ENCODE results near the gene PLD1.

Gene PLD1

DNA sequence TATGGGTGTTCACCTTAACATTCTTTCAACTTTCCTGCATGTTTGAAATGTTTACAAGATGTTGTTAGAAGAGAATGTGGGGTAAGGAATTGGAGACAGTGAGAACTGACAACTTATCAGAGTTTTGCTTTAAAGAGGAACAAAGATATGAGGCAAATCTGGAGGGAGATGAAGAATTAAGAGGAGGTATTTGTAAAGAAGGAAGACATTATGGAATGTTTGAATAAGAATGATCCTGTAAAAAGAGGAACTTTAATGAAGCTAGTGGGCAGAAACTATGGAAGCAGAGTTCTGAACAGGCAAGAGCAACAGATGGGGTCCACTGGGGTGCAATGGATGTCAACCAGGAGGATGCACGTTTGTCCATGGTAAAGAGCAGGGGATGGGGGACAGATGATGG is 27.7 kb downstream of the PLD1 start:
- TF ChIP-seq, protein P1, sequence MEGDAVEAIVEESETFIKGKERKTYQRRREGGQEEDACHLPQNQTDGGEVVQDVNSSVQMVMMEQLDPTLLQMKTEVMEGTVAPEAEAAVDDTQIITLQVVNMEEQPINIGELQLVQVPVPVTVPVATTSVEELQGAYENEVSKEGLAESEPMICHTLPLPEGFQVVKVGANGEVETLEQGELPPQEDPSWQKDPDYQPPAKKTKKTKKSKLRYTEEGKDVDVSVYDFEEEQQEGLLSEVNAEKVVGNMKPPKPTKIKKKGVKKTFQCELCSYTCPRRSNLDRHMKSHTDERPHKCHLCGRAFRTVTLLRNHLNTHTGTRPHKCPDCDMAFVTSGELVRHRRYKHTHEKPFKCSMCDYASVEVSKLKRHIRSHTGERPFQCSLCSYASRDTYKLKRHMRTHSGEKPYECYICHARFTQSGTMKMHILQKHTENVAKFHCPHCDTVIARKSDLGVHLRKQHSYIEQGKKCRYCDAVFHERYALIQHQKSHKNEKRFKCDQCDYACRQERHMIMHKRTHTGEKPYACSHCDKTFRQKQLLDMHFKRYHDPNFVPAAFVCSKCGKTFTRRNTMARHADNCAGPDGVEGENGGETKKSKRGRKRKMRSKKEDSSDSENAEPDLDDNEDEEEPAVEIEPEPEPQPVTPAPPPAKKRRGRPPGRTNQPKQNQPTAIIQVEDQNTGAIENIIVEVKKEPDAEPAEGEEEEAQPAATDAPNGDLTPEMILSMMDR (conservative IDR thresholded peaks at IDR 0.05; ENCODE audit: low read depth), result no peak
- CTCF ChIA-PET, result no interaction called here
- no peak overlapping the region for H3K27ac ChIP-seq
- no peak for DNase-seq (ENCODE audit: low spot score)
- POLR2A ChIA-PET (ENCODE audit: low non-redundant PET), result no interaction called here

DNA sequence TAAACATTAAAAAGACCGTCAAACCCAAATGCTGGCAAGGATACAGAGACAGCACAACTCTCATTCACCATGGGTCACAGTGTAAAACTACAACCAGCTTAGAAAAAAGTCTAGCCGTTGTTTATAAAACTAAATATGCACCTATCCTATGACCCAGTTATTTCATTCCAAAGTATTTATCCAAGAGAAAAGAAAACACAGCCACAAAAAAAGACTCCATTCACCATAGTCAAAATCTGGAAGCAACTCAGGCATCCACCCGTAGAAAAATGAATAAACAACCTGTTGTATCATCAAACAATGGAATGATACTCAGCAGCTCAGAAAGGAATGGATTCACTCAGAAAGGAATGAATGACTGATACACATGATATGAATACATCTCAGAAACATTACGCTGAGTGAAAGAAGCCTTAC is 28.6 kb downstream of the PLD1 start:
- H3K27ac ChIP-seq, result no peak overlapping the region
- DNase-seq (ENCODE audit: low spot score), result no peak
- POLR2A ChIA-PET (ENCODE audit: low non-redundant PET), result no interaction called here
- CTCF ChIA-PET, result no interaction called here
- TF ChIP-seq, protein P1 (conservative IDR thresholded peaks at IDR 0.05; ENCODE audit: low read depth), result no peak

DNA sequence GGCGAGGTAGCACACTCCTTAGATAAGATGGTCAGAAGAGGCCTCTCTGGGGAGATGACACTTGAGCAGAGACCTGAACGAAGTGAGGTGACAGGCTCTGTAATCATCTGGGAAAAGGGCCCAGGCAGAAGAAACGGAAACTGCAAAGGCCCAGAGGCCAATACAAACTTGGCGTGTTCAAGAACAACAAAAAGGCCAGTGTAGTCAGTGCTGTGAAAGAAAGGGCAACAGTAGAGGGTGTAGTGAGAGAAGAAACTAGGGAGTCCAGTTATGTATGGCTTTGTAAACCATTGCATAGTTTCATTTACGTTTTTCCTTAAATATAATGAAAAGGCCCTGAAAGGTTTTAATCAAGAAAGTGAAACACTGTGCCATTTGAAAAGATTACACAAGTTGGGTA is 31.8 kb downstream of the PLD1 start:
- DNase-seq (ENCODE audit: low spot score), result no peak
- TF ChIP-seq, protein P1 (conservative IDR thresholded peaks at IDR 0.05; ENCODE audit: low read depth), result no peak
- ChIA-PET CTCF (no interaction called here), POLR2A (ENCODE audit: low non-redundant PET) (no interaction called here)
- H3K27ac ChIP-seq, result no peak overlapping the region

- TF ChIP-seq, protein P1 (conservative IDR thresholded peaks at IDR 0.05; ENCODE audit: low read depth), result no peak
- no peak for DNase-seq (ENCODE audit: low spot score)
- H3K27ac ChIP-seq, result no peak overlapping the region
- ChIA-PET POLR2A (ENCODE audit: low non-redundant PET) (no interaction called here), CTCF (interaction anchor here (0.6 to 0.8 kb wide), 2 partner anchors 441 to 626 kb away, joined by 3 to 6 read pairs; no protein-coding TSS in a partner anchor)
These were observed 32.7 kb downstream of the PLD1 start for GRCh38 chr3:171777596-171777995.

GRCh38 chr3:171776839-171777583 is 33.3 kb downstream of the PLD1 start:
- POLR2A ChIA-PET (ENCODE audit: low non-redundant PET), result no interaction called here
- DNase-seq (ENCODE audit: low spot score), result no peak
- TF ChIP-seq, protein P1 (conservative IDR thresholded peaks at IDR 0.05; ENCODE audit: low read depth), result no peak
- CTCF ChIA-PET, result interaction anchor here (0.6 to 0.8 kb wide), 3 partner anchors 53 to 627 kb away, joined by 3 to 6 read pairs (median 3); no protein-coding TSS in a partner anchor
- H3K27ac ChIP-seq, result no peak overlapping the region

GRCh38 chr3:171776411-171776810 is 33.9 kb downstream of the PLD1 start:
- TF ChIP-seq, protein P1 (conservative IDR thresholded peaks at IDR 0.05; ENCODE audit: low read depth), result no peak
- POLR2A ChIA-PET (ENCODE audit: low non-redundant PET), result interaction anchor here (0.6 kb wide), 1 partner anchor 34 kb away, joined by 5 read pairs; the partner anchor contains the start of gene PLD1
- no peak overlapping the region for H3K27ac ChIP-seq
- DNase-seq (ENCODE audit: low spot score), result no peak
- CTCF ChIA-PET, result interaction anchor here (0.7 to 0.8 kb wide), 2 partner anchors 30 to 54 kb away, joined by 3 read pairs; no protein-coding TSS in a partner anchor

Measured in RWPE1 (cell line).